Left renal cortex interstitium (tissue), 4 donors: Measurements from ENCODE around the gene FMNL3. TPM values are rescaled to one million over a fixed set of nuclear protein-coding genes. Genes with fewer than 3 reads are reported as not detected.

Experiments
- DNase-seq, 4 donors: peaks; one replicate each; pipeline ENCODE4 v3.0.0-alpha.2; 2013; ENCODE audit warnings: low read depth in 4 of 4, low spot score in 2 of 4, missing footprints in 1 of 4
- polyA plus RNA-seq, 4 donors: library from polyadenylated mRNA; unstranded; fragments of 120-200 nt; gene quantifications; one replicate each; pipeline ENCODE4 v1.2.1, GENCODE V29; 2013; ENCODE audit not compliant: insufficient read length in 4 of 4

The FMNL3 gene
- polyA plus RNA-seq, 4 donors: 35.1 to 39.8 (median 38.6) TPM

GRCh38 chr12:49635656-49636055, 71.5 kb downstream of the FMNL3 start:
- no peak for DNase-seq

- DNase-seq: no peak
These were observed 72.2 kb downstream of the FMNL3 start for GRCh38 chr12:49635036-49635435.

- DNase-seq: no peak
These were observed 73.4 kb downstream of the FMNL3 start for GRCh38 chr12:49633703-49634345.

- no peak for DNase-seq
These were observed 74.1 kb downstream of the FMNL3 start for GRCh38 chr12:49632986-49633702.

GRCh38 chr12:49632401-49632800, 74.8 kb downstream of the FMNL3 start:
- DNase-seq: no peak

- DNase-seq: no peak
These were observed 75.8 kb downstream of the FMNL3 start for GRCh38 chr12:49631336-49631907.

- no peak for DNase-seq
These were observed 79.3 kb downstream of the FMNL3 start for GRCh38 chr12:49627752-49628360.

GRCh38 chr12:49626836-49627235, 80.4 kb downstream of the FMNL3 start:
- no peak for DNase-seq

- DNase-seq: no peak
These were observed 80.9 kb downstream of the FMNL3 start for GRCh38 chr12:49626169-49626835.

- no peak for DNase-seq
These were observed 82.2 kb downstream of the FMNL3 start for GRCh38 chr12:49624921-49625577.

GRCh38 chr12:49623142-49623904, 83.9 kb downstream of the FMNL3 start, which contains the start of gene PRPF40B:
Gene PRPF40B (plus strand): TSS chr12:49623561. CDS start chr12:49623591, 30 bp downstream.
- DNase-seq: peak in 3 of 4 donors; percentile 66 to 73 (median 70)

GRCh38 chr12:49622501-49623141, 84.6 kb downstream of the FMNL3 start:
- peak in 2 of 4 donors; percentile 20 to 28 for DNase-seq

- no peak for DNase-seq
These were observed 85.3 kb downstream of the FMNL3 start for GRCh38 chr12:49621651-49622500.

GRCh38 chr12:49619286-49619685, 87.9 kb downstream of the FMNL3 start:
- DNase-seq: no peak

- no peak for DNase-seq
These were observed 88.6 kb downstream of the FMNL3 start for GRCh38 chr12:49618576-49618975.

- DNase-seq: no peak
These were observed 90.5 kb downstream of the FMNL3 start for GRCh38 chr12:49616533-49617219.

- no peak for DNase-seq
These were observed 91.5 kb downstream of the FMNL3 start for GRCh38 chr12:49615725-49616124.

GRCh38 chr12:49612210-49612609, 95.0 kb downstream of the FMNL3 start:
- no peak for DNase-seq
